Measurements from ENCODE around the gene AKAP10. TPM values are rescaled to one million over a fixed set of nuclear protein-coding genes. Genes with fewer than 3 reads are reported as not detected.

AKAP10 gene
- total RNA-seq, 1 donor from 2014 or later = 54.1 TPM

- Mint-ChIP-seq H3K27me3 (ENCODE audit: insufficient read depth, low read depth) (peaks cover 2% of the 10 kb centered on the region), H3K4me3 (no peak overlapping the region), H3K4me1 (peaks cover 19% of the 10 kb centered on the region), H3K36me3 (peaks cover 25% of the 10 kb centered on the region), H3K9me3 (peaks cover 6% of the 10 kb centered on the region), H3K27ac (no peak overlapping the region)
- Histone ChIP-seq H3F3A (ENCODE audit: low read depth) (peaks cover 17% of the 10 kb centered on the region), H3K9ac (no peak overlapping the region), H3K79me2 (ENCODE audit: low read depth) (peaks cover 91% of the 10 kb centered on the region), H3K4me1 (peaks cover 17% of the 10 kb centered on the region), H3K9me3 (ENCODE audit: low read depth) (no peaks in the 10 kb centered on the region), H3K4me2 (no peak overlapping the region), H3K36me3 (peaks cover 7% of the 10 kb centered on the region), H2AFZ (replicated peaks) (no peak overlapping the region), H3K4me3 (no peak overlapping the region), H3K27ac (no peak overlapping the region), H3K27me3 (no peaks in the 10 kb centered on the region), H4K20me1 (ENCODE audit: low read depth) (peaks cover 62% of the 10 kb centered on the region)
- DNase-seq (ENCODE audit: low spot score) = no peak
- TF ChIP-seq EZH2 (IDR thresholded peaks at IDR 0.05) (no peak), EZH2phosphoT487 (IDR thresholded peaks at IDR 0.05) (no peak), CTCF (IDR thresholded peaks at IDR 0.05) (no peak)
These were observed 30.7 kb downstream of the AKAP10 start for GRCh38 chr17:19946921-19947320.

GRCh38 chr17:19945009-19945626 is 32.5 kb downstream of the AKAP10 start:
- Histone ChIP-seq H3K79me2 (ENCODE audit: low read depth) (peaks cover 92% of the 10 kb centered on the region), H3K9ac (no peak overlapping the region), H3K4me1 (peaks cover 17% of the 10 kb centered on the region), H3F3A (ENCODE audit: low read depth) (peaks cover 17% of the 10 kb centered on the region), H3K27ac (peak overlapping the region; percentile 23), H3K9me3 (ENCODE audit: low read depth) (no peaks in the 10 kb centered on the region), H3K27me3 (no peaks in the 10 kb centered on the region), H4K20me1 (ENCODE audit: low read depth) (peaks cover 68% of the 10 kb centered on the region), H3K4me3 (no peak overlapping the region), H2AFZ (replicated peaks) (no peak overlapping the region), H3K36me3 (peaks cover 8% of the 10 kb centered on the region), H3K4me2 (no peak overlapping the region)
- Mint-ChIP-seq H3K27me3 (ENCODE audit: insufficient read depth, low read depth) (no peaks in the 10 kb centered on the region), H3K4me1 (peaks cover 19% of the 10 kb centered on the region), H3K9me3 (peaks cover 3% of the 10 kb centered on the region), H3K4me3 (no peak overlapping the region), H3K27ac (no peak overlapping the region), H3K36me3 (peaks cover 24% of the 10 kb centered on the region)
- DNase-seq (ENCODE audit: low spot score) = no peak
- TF ChIP-seq CTCF (IDR thresholded peaks at IDR 0.05) (no peak), EZH2 (IDR thresholded peaks at IDR 0.05) (no peak), EZH2phosphoT487 (IDR thresholded peaks at IDR 0.05) (no peak)

GRCh38 chr17:19943599-19943998 is 34.0 kb downstream of the AKAP10 start:
- peaks cover 19% of the 10 kb centered on the region for H3K36me3 Mint-ChIP-seq
- peaks cover 63% of the 10 kb centered on the region for H4K20me1 ChIP-seq (ENCODE audit: low read depth)

More at GRCh38 chr17:19943599-19943998, 34.0 kb downstream of the AKAP10 start:
- H3K4me3 Mint-ChIP-seq = no peak overlapping the region
- no peak overlapping the region for H3K27ac Mint-ChIP-seq
- Histone ChIP-seq H2AFZ (replicated peaks) (no peak overlapping the region), H3K36me3 (peaks cover 15% of the 10 kb centered on the region), H3F3A (ENCODE audit: low read depth) (peaks cover 13% of the 10 kb centered on the region), H3K4me1 (peaks cover 9% of the 10 kb centered on the region), H3K79me2 (ENCODE audit: low read depth) (peaks cover 88% of the 10 kb centered on the region), H3K9me3 (ENCODE audit: low read depth) (no peaks in the 10 kb centered on the region), H3K27me3 (no peaks in the 10 kb centered on the region), H3K27ac (no peak overlapping the region), H3K4me3 (no peak overlapping the region), H3K4me2 (no peak overlapping the region), H3K9ac (no peak overlapping the region)
- H3K4me1 Mint-ChIP-seq = peaks cover 12% of the 10 kb centered on the region
- DNase-seq (ENCODE audit: low spot score) = no peak
- no peaks in the 10 kb centered on the region for H3K9me3 Mint-ChIP-seq
- no peak for TF ChIP-seq CTCF (IDR thresholded peaks at IDR 0.05)
- TF ChIP-seq EZH2 (IDR thresholded peaks at IDR 0.05) = no peak
- TF ChIP-seq EZH2phosphoT487 (IDR thresholded peaks at IDR 0.05) = no peak
- no peaks in the 10 kb centered on the region for H3K27me3 Mint-ChIP-seq (ENCODE audit: insufficient read depth, low read depth)

All from neural progenitor cell (in vitro differentiated cells).